IMR-90 (cell line): ENCODE measurements around the gene INPP5A. TPM values are rescaled to one million over a fixed set of nuclear protein-coding genes. Genes with fewer than 3 reads are reported as not detected.

ENCODE experiments used
- ATAC-seq: fragments of 200-7000 bp; cut with Tn5 transposase; 2 replicates; pipeline ENCODE4 v1.9.1; 2020; ENCODE audit warnings: low read depth, mild to moderate bottlenecking, moderate library complexity
- BruUV-seq: library from RNA; stranded (reverse); fragments of 400-500 nt; replicated peaks from 2 replicates; lab custom pipeline; 2021; lab: Mats Ljungman, UMichigan
- CTCF ChIA-PET: fragments of 300-600 bp; formaldehyde crosslinking; extraction: SDS; loops from one replicate; lab custom pipeline; 2021; ENCODE audit warnings: antibody characterized with exemption; lab: Yijun Ruan, JAX
- POLR2A ChIA-PET: fragments of 300-600 bp; sonication (Branson Sonifier 250); formaldehyde crosslinking; loops from one replicate; lab custom pipeline; 2022; ENCODE audit warnings: antibody characterized with exemption; ENCODE audit not compliant: unreplicated experiment; lab: Charles Lee
- DNase-seq: peaks from one replicate; pipeline ENCODE4 v3.0.0; 2013
- H2AFZ ChIP-seq: replicated peaks from 2 replicates; pipeline ENCODE3; 2013; ENCODE audit warnings: low read length, mild to moderate bottlenecking; ENCODE audit not compliant: poor library complexity
- H2AK5ac ChIP-seq: 2 replicates; pipeline ENCODE4 v1.6.1; 2013; ENCODE audit warnings: low read depth, low read length, inconsistent platforms
- H2AK9ac ChIP-seq: replicated peaks from 2 replicates; pipeline ENCODE3; 2013; ENCODE audit warnings: mild to moderate bottlenecking, low read depth, low read length, moderate library complexity; ENCODE audit not compliant: poor library complexity
- H2BK120ac ChIP-seq: 2 replicates; pipeline ENCODE4 v1.6.1; 2013; ENCODE audit warnings: low read depth, low read length, inconsistent platforms
- H2BK15ac ChIP-seq: 3 replicates; pipeline ENCODE4 v1.6.1; 2013; ENCODE audit warnings: low read depth, low read length, inconsistent platforms
- H2BK20ac ChIP-seq: 2 replicates; pipeline ENCODE4 v1.6.1; 2013; ENCODE audit warnings: low read depth, mild to moderate bottlenecking, inconsistent platforms, low read length, moderate library complexity
- H2BK5ac ChIP-seq: 2 replicates; pipeline ENCODE4 v1.6.1; 2013; ENCODE audit warnings: mild to moderate bottlenecking, low read depth, low read length, inconsistent platforms; ENCODE audit not compliant: poor library complexity, severe bottlenecking
- H3K14ac ChIP-seq: replicated peaks from 2 replicates; pipeline ENCODE4 v1.6.1; 2013; ENCODE audit warnings: low read depth, low read length, inconsistent platforms
- H3K18ac ChIP-seq: 2 replicates; pipeline ENCODE4 v1.6.1; 2013; ENCODE audit warnings: low read depth, low read length, control low read depth
- H3K23ac ChIP-seq: 2 replicates; pipeline ENCODE4 v1.6.1; 2013; ENCODE audit warnings: low read depth, low read length, inconsistent platforms
- H3K27ac ChIP-seq: 2 replicates; pipeline ENCODE4 v1.5.1; 2013; ENCODE audit warnings: mild to moderate bottlenecking, control low read depth, low read length; ENCODE audit not compliant: insufficient read depth
- H3K27me3 ChIP-seq: 2 replicates; pipeline ENCODE4 v1.6.1; 2013; ENCODE audit warnings: low read length; ENCODE audit not compliant: control insufficient read depth, insufficient read depth
- H3K36me3 ChIP-seq: 2 replicates; pipeline ENCODE4 v1.6.1; 2013; ENCODE audit warnings: low read length, mixed read lengths; ENCODE audit not compliant: control insufficient read depth, insufficient read depth
- H3K4ac ChIP-seq: 2 replicates; pipeline ENCODE4 v1.6.1; 2013; ENCODE audit warnings: low read depth, low read length, inconsistent platforms
- H3K4me1 ChIP-seq: 2 replicates; pipeline ENCODE4 v1.6.1; 2013; ENCODE audit warnings: low read length, mixed read lengths; ENCODE audit not compliant: control insufficient read depth, insufficient read depth
- H3K4me2 ChIP-seq: 2 replicates; pipeline ENCODE4 v1.6.1; 2013; ENCODE audit warnings: low read depth, mild to moderate bottlenecking, control low read depth, low read length, moderate library complexity
- H3K4me3 ChIP-seq: 2 replicates; pipeline ENCODE4 v1.5.1; 2013; ENCODE audit warnings: low read depth, mild to moderate bottlenecking, control low read depth, low read length, moderate library complexity; ENCODE audit not compliant: insufficient read depth
- H3K56ac ChIP-seq: 2 replicates; pipeline ENCODE4 v1.6.1; 2013; ENCODE audit warnings: low read length, inconsistent platforms; ENCODE audit not compliant: insufficient read depth; ENCODE audit errors: extremely low read depth
- H3K79me1 ChIP-seq, 2 experiments: 2 replicates each; pipeline ENCODE4 v1.6.1; 2013; ENCODE audit warnings: low read length in 2 of 2, inconsistent platforms in 1 of 2, low read depth in 1 of 2
- H3K9ac ChIP-seq: 2 replicates; pipeline ENCODE4 v1.6.1; 2013; ENCODE audit warnings: low read depth, low read length, control low read depth
- H3K9me1 ChIP-seq: 2 replicates; pipeline ENCODE4 v1.6.1; 2013; ENCODE audit warnings: low read length, inconsistent platforms; ENCODE audit not compliant: insufficient read depth
- H3K9me3 ChIP-seq: 2 replicates; pipeline ENCODE4 v1.6.1; 2013; ENCODE audit warnings: low read length; ENCODE audit not compliant: control insufficient read depth, insufficient read depth
- H4K20me1 ChIP-seq: 2 replicates; pipeline ENCODE4 v1.6.1; 2013; ENCODE audit warnings: low read length, inconsistent platforms; ENCODE audit not compliant: insufficient read depth
- H4K5ac ChIP-seq: 2 replicates; pipeline ENCODE4 v1.6.1; 2013; ENCODE audit warnings: mild to moderate bottlenecking, low read depth, low read length, control low read depth
- H4K8ac ChIP-seq, 2 experiments: 2 replicates each; pipeline ENCODE4 v1.6.1; 2013; ENCODE audit warnings: low read depth in 2 of 2, low read length in 2 of 2, control low read depth in 1 of 2, inconsistent platforms in 1 of 2
- H4K91ac ChIP-seq: 2 replicates; pipeline ENCODE4 v1.6.1; 2013; ENCODE audit warnings: low read depth, low read length, inconsistent platforms; ENCODE audit not compliant: insufficient read depth
- MAFK ChIP-seq: IDR thresholded peaks from 2 replicates; pipeline ENCODE4 v1.6.1; 2012; ENCODE audit warnings: low read depth, low read length, improper control_type of control experiment
- RCOR1 ChIP-seq: IDR thresholded peaks from 2 replicates; pipeline ENCODE4 v1.6.1; 2012; ENCODE audit warnings: mild to moderate bottlenecking, low read length, improper control_type of control experiment; ENCODE audit not compliant: insufficient replicate concordance
- WGBS, 2 experiments: methylation state at CpG; one replicate each; pipeline versions ENCODE4 v1.1.5 to v1.1.7; 2013; ENCODE audit warnings: missing lambda C conversion rate in 2 of 2; ENCODE audit not compliant: insufficient read length in 1 of 2; ENCODE audit errors: extremely low coverage in 2 of 2; 5-methylcytosine and 5-hydroxymethylcytosine counted together
- dilution Hi-C: fragments of 300-500 bp; cut with HindIII; formaldehyde crosslinking; loops from one replicate; pipeline ENCODE4 v1.14.3; 2018; ENCODE audit warnings: low sequenced_read_pairs; ENCODE audit not compliant: unreplicated experiment
- in situ Hi-C: fragments of 300-500 bp; cut with MboI; formaldehyde crosslinking; loops from 3 replicates; pipeline ENCODE4 v1.14.3; 2019; ENCODE audit warnings: low sequenced_read_pairs, inconsistent platforms, mixed read lengths
- intact Hi-C: fragments of 100-400 bp; cut with micrococcal nuclease; formaldehyde crosslinking; loops from 2 replicates; pipeline ENCODE4 v1.10.0; 2022
- polyA plus RNA-seq, 3 experiments: library from polyadenylated mRNA; depleted of rRNA; stranded (reverse); fragments of >200 nt; gene quantifications; 2 replicates each; pipeline ENCODE4 v1.2.3, GENCODE V29; 2012; ENCODE audit warnings: low replicate concordance in 1 of 3
- total RNA-seq: library from RNA; depleted of rRNA; stranded (reverse); fragments of >200 nt; gene quantifications from 2 replicates; pipeline ENCODE4 v1.2.3, GENCODE V29; 2012

INPP5A gene
- total and polyA plus RNA-seq, 2 of the 4 experiments (the other 2 are of a cell fraction): 21.4 to 36.7 TPM

GRCh38 chr10:132524443-132525285 lies 12.9 kb upstream of the INPP5A start:
- ChIA-PET CTCF (interaction anchor here (0.8 kb wide), 1 partner anchor 9 kb away, joined by 3 read pairs; no protein-coding TSS in a partner anchor), POLR2A (no interaction called here)
- Histone ChIP-seq H3K4me2 (no peak overlapping the region), H3K36me3 (no peaks in the 10 kb centered on the region), H3K4me1 (peaks cover 21% of the 10 kb centered on the region), H2AFZ (no peak overlapping the region), H3K14ac (no peak overlapping the region), H2BK5ac (no peak overlapping the region), H4K20me1 (no peaks in the 10 kb centered on the region), H2AK5ac (no peak overlapping the region; the same call in none of the 2 replicates), H3K56ac (no peak overlapping the region), H3K18ac (no peak overlapping the region), H3K4me3 (no peak overlapping the region), H3K4ac (no peak overlapping the region), H2BK15ac (no peak overlapping the region), H2AK9ac (peak overlapping the region; percentile 31), H4K91ac (no peak overlapping the region), H2BK120ac (no peak overlapping the region), H3K79me1 (no peaks in the 10 kb centered on the region; a peak in 1 of 4 replicates), H2BK20ac (no peak overlapping the region), H4K5ac (no peak overlapping the region), H3K9me1 (0 out of 2 replicates have a peak, but pooled peaks cover 3% of the 10 kb centered on the region), H3K27me3 (no peaks in the 10 kb centered on the region), H3K23ac (no peak overlapping the region), H3K27ac (no peak overlapping the region), H4K8ac (no peak overlapping the region), H3K9ac (no peak overlapping the region), H3K9me3 (no peaks in the 10 kb centered on the region)
- 98% methylated on average over 8 of the region's 23 CpGs; no CpG with 5 or more reads in 1 of the 2 experiments for WGBS, 2 experiments
- TF ChIP-seq MAFK (no peak), RCOR1 (no peak)
- in situ Hi-C loops (no loop called here), dilution Hi-C loops (no loop called here), intact Hi-C loops (no loop called here)
- BruUV-seq: no TSS peak
- DNase-seq (no peak), ATAC-seq (no peak)
